Caco-2 (cell line): Measurements from ENCODE around the gene FAM170B. TPM values are rescaled to one million over a fixed set of nuclear protein-coding genes. Genes with fewer than 3 reads are reported as not detected.

Source experiments
- BruUV-seq: library from RNA; stranded (reverse); fragments of 400-500 nt; replicated peaks from 2 replicates; lab custom pipeline; 2021; lab: Mats Ljungman, UMichigan
- CTCF ChIA-PET: fragments of 300-600 bp; sonication (Branson Sonifier 250); formaldehyde crosslinking; loops from one replicate; lab custom pipeline; 2022; ENCODE audit warnings: antibody characterized with exemption; lab: Charles Lee
- POLR2A ChIA-PET: fragments of 300-600 bp; sonication (Branson Sonifier 250); formaldehyde crosslinking; loops from one replicate; lab custom pipeline; 2022; ENCODE audit warnings: antibody characterized with exemption; lab: Charles Lee
- DNase-seq, 2 experiments: peaks; one replicate each; pipeline versions ENCODE4 v3.0.0 to v3.0.0-alpha.2; 2020 to 2022
- H3K27me3 ChIP-seq: replicated peaks from 2 replicates; pipeline ENCODE4 v1.6.0; 2011; ENCODE audit warnings: low read length; ENCODE audit not compliant: control insufficient read depth, insufficient read depth
- H3K36me3 ChIP-seq: 2 replicates; pipeline ENCODE4 v1.5.1; 2011; ENCODE audit warnings: low read length; ENCODE audit not compliant: control insufficient read depth, insufficient read depth
- H3K4me1 ChIP-seq: fragments of 250-450 bp; sonication (Bioruptor Pico); 2 replicates; pipeline ENCODE4 v1.5.1; 2020; ENCODE audit warnings: mild to moderate bottlenecking
- H3K4me3 ChIP-seq: 2 replicates; pipeline ENCODE4 v1.5.1; 2011; ENCODE audit warnings: low read depth, mild to moderate bottlenecking, control low read depth, low read length
- H3K9me3 ChIP-seq: fragments of 250-450 bp; sonication (Bioruptor Pico); 2 replicates; pipeline ENCODE4 v1.5.1; 2020; ENCODE audit warnings: mild to moderate bottlenecking, moderate library complexity
- H3K27ac Mint-ChIP-seq: one replicate; pipeline ENCODE4 v1.8.0; 2022; ENCODE audit warnings: mixed read lengths; ENCODE audit not compliant: unreplicated experiment
- H3K27me3 Mint-ChIP-seq: one replicate; pipeline ENCODE4 v1.8.0; 2022; ENCODE audit warnings: mixed read lengths; ENCODE audit not compliant: insufficient read depth, unreplicated experiment
- H3K36me3 Mint-ChIP-seq: one replicate; pipeline ENCODE4 v1.8.0; 2022; ENCODE audit warnings: mild to moderate bottlenecking, mixed read lengths; ENCODE audit not compliant: insufficient read depth, unreplicated experiment
- H3K4me1 Mint-ChIP-seq: one replicate; pipeline ENCODE4 v1.8.0; 2022; ENCODE audit warnings: low read depth, mixed read lengths; ENCODE audit not compliant: unreplicated experiment
- H3K4me3 Mint-ChIP-seq: one replicate; pipeline ENCODE4 v1.8.0; 2022; ENCODE audit warnings: mild to moderate bottlenecking, moderate library complexity, mixed read lengths; ENCODE audit not compliant: unreplicated experiment
- H3K9me3 Mint-ChIP-seq: one replicate; pipeline ENCODE4 v1.8.0; 2022; ENCODE audit warnings: mixed read lengths; ENCODE audit not compliant: unreplicated experiment
- intact Hi-C: fragments of 100-400 bp; cut with micrococcal nuclease; formaldehyde crosslinking; loops from one replicate; pipeline ENCODE4 v1.10.0; 2022; ENCODE audit not compliant: unreplicated experiment
- total RNA-seq: library from RNA; stranded (reverse); gene quantifications from 2 replicates; pipeline ENCODE4 v1.2.3, GENCODE V29; 2022
- TF ChIP-seq, protein P1 (sequence below), 2 experiments: fragments of 200-600 bp in 1 of 2; IDR thresholded peaks; 1 replicate in 1 of 2; 2 replicates in 1 of 2; pipeline versions ENCODE4 v1.5.1 to v1.8.0; 2011 to 2022; ENCODE audit warnings: antibody characterized with exemption in 1 of 2, control low read depth in 1 of 2, inconsistent platforms in 1 of 2, low read depth in 1 of 2, low read length in 1 of 2, mild to moderate bottlenecking in 1 of 2, moderate library complexity in 1 of 2; ENCODE audit not compliant: insufficient read depth in 1 of 2, severe bottlenecking in 1 of 2, unreplicated experiment in 1 of 2

FAM170B gene
- total RNA-seq, 1 experiment from 2014 or later = not detected

DNA sequence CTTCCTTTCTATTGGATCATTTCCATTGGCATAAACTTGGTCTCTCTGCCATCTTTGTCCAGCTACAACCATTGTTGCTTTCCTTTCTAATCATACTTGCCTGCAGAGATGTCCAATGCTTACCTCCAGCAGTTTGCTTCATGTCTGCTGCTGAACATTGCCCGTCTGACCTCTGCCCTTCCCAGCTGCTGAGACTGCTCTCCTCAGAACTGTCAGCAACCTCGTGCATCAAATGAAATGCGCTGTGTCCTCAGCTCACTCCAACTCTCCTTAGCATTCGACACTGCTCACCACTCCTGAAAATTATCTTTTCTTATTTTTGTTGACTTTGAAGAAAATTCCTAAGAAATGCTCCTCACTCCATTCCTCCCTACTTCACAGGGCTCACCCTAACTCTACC lies 5.0 kb downstream of the FAM170B start:
- H3K4me1 Mint-ChIP-seq = no peaks in the 10 kb centered on the region
- H3K27me3 ChIP-seq = no peaks in the 10 kb centered on the region
- no TSS peak for BruUV-seq

DNA sequence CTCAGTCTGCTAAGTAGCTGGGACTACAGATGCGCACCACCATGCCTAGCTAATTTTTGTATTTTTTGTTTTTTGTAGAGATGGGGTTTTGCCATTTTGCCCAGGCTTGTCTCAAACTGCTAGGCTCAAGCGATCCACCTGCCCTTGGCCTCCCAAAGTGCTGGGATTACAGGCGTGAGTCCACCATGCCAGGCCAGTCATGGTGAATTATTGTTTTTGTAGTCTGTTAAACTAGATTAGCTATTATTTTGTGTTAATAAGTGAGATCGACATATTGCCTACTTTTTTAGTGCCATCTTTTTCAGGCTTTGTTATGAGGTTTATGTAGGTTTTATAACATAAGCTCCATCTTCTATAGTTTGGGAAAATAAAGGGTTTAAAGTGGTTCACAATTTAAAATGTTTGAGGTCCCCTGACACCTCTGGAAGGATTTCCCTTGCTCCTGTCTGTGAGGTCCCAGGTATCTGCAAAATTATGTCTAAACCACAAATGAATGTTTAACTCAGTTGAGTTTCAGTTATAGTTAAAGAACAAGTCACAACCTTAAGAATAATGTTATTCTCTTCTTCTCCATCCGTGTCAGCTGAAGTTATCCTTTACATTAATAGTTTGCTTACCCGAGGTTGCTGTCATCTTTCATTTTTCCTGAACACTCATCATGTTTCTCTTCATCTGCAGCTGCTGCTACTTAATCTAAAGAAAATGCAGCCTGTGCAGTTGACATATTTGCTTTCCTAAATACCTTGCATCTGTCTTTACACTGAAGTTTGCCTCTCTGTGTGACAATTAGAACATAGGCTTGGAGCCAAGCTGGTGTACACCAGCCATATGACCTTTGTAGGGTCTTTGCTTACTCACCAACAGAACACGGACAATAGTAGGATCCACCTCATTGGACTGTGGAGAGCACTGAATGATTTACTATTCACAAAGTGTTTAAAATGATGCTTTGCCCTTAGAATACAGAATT lies 9.6 kb downstream of the FAM170B start:
- TF ChIP-seq, protein P1, sequence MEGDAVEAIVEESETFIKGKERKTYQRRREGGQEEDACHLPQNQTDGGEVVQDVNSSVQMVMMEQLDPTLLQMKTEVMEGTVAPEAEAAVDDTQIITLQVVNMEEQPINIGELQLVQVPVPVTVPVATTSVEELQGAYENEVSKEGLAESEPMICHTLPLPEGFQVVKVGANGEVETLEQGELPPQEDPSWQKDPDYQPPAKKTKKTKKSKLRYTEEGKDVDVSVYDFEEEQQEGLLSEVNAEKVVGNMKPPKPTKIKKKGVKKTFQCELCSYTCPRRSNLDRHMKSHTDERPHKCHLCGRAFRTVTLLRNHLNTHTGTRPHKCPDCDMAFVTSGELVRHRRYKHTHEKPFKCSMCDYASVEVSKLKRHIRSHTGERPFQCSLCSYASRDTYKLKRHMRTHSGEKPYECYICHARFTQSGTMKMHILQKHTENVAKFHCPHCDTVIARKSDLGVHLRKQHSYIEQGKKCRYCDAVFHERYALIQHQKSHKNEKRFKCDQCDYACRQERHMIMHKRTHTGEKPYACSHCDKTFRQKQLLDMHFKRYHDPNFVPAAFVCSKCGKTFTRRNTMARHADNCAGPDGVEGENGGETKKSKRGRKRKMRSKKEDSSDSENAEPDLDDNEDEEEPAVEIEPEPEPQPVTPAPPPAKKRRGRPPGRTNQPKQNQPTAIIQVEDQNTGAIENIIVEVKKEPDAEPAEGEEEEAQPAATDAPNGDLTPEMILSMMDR (IDR thresholded peaks at IDR 0.05; ENCODE audit: insufficient read depth in 1 of 2, low read depth in 1 of 2, low read length in 1 of 2, severe bottlenecking in 1 of 2, unreplicated experiment in 1 of 2) = no peak
- Histone ChIP-seq H3K4me1 (no peaks in the 10 kb centered on the region), H3K9me3 (no peaks in the 10 kb centered on the region), H3K36me3 (no peaks in the 10 kb centered on the region), H3K4me3 (no peak overlapping the region), H3K27me3 (no peaks in the 10 kb centered on the region)
- no peaks in the 10 kb centered on the region for H3K9me3 Mint-ChIP-seq
- no peak overlapping the region for H3K4me3 Mint-ChIP-seq
- no peak overlapping the region for H3K27ac Mint-ChIP-seq
- DNase-seq = no peak
- BruUV-seq = no TSS peak
- intact Hi-C loops = no loop called here
- H3K4me1 Mint-ChIP-seq = no peaks in the 10 kb centered on the region
- no peaks in the 10 kb centered on the region for H3K36me3 Mint-ChIP-seq
- peaks cover 23% of the 10 kb centered on the region for H3K27me3 Mint-ChIP-seq
- ChIA-PET CTCF (no interaction called here), POLR2A (no interaction called here)

More for the DNA sequence above, 5.0 kb downstream of the FAM170B start:
- CTCF ChIA-PET = no interaction called here
- intact Hi-C loops = no loop called here
- TF ChIP-seq, protein P1 (IDR thresholded peaks at IDR 0.05; ENCODE audit: insufficient read depth in 1 of 2, low read depth in 1 of 2, low read length in 1 of 2, severe bottlenecking in 1 of 2, unreplicated experiment in 1 of 2) = no peak
- no peaks in the 10 kb centered on the region for H3K36me3 ChIP-seq
- Mint-ChIP-seq H3K27ac (no peak overlapping the region), H3K4me3 (no peak overlapping the region), H3K36me3 (no peaks in the 10 kb centered on the region), H3K27me3 (peaks cover 25% of the 10 kb centered on the region), H3K9me3 (no peaks in the 10 kb centered on the region)
- no peak for DNase-seq
- H3K4me1 ChIP-seq = no peaks in the 10 kb centered on the region
- H3K9me3 ChIP-seq = no peaks in the 10 kb centered on the region
- POLR2A ChIA-PET = no interaction called here
- H3K4me3 ChIP-seq = no peak overlapping the region

GRCh38 chr10:49120911-49121310 lies 12.9 kb downstream of the FAM170B start:
- intact Hi-C loops = no loop called here
- H3K27me3 ChIP-seq = no peaks in the 10 kb centered on the region; the same call in 1 of the 2 replicates
- no peaks in the 10 kb centered on the region for H3K36me3 ChIP-seq
- no TSS peak for BruUV-seq
- H3K27me3 Mint-ChIP-seq = peaks cover 10% of the 10 kb centered on the region
- no peak overlapping the region for H3K27ac Mint-ChIP-seq
- TF ChIP-seq, protein P1 (IDR thresholded peaks at IDR 0.05; ENCODE audit: insufficient read depth in 1 of 2, low read depth in 1 of 2, low read length in 1 of 2, severe bottlenecking in 1 of 2, unreplicated experiment in 1 of 2) = no peak
- no peaks in the 10 kb centered on the region for H3K9me3 Mint-ChIP-seq
- H3K4me3 Mint-ChIP-seq = no peak overlapping the region
- CTCF ChIA-PET = no interaction called here
- H3K4me3 ChIP-seq = no peak overlapping the region
- no peaks in the 10 kb centered on the region for H3K9me3 ChIP-seq
- no peak for DNase-seq
- no peaks in the 10 kb centered on the region for H3K4me1 Mint-ChIP-seq
- no peaks in the 10 kb centered on the region for H3K4me1 ChIP-seq
- POLR2A ChIA-PET = no interaction called here
- no peaks in the 10 kb centered on the region for H3K36me3 Mint-ChIP-seq
